CD4-positive, alpha-beta T cell treated with Interleukin-15 for 4 hours (primary cell): ENCODE measurements around the gene NPC1L1.

Experiments used
- DNase-seq: peaks from one replicate; pipeline ENCODE4 v3.0.0-alpha.2; 2020; ENCODE audit warnings: low spot score

The NPC1L1 gene, protein sequence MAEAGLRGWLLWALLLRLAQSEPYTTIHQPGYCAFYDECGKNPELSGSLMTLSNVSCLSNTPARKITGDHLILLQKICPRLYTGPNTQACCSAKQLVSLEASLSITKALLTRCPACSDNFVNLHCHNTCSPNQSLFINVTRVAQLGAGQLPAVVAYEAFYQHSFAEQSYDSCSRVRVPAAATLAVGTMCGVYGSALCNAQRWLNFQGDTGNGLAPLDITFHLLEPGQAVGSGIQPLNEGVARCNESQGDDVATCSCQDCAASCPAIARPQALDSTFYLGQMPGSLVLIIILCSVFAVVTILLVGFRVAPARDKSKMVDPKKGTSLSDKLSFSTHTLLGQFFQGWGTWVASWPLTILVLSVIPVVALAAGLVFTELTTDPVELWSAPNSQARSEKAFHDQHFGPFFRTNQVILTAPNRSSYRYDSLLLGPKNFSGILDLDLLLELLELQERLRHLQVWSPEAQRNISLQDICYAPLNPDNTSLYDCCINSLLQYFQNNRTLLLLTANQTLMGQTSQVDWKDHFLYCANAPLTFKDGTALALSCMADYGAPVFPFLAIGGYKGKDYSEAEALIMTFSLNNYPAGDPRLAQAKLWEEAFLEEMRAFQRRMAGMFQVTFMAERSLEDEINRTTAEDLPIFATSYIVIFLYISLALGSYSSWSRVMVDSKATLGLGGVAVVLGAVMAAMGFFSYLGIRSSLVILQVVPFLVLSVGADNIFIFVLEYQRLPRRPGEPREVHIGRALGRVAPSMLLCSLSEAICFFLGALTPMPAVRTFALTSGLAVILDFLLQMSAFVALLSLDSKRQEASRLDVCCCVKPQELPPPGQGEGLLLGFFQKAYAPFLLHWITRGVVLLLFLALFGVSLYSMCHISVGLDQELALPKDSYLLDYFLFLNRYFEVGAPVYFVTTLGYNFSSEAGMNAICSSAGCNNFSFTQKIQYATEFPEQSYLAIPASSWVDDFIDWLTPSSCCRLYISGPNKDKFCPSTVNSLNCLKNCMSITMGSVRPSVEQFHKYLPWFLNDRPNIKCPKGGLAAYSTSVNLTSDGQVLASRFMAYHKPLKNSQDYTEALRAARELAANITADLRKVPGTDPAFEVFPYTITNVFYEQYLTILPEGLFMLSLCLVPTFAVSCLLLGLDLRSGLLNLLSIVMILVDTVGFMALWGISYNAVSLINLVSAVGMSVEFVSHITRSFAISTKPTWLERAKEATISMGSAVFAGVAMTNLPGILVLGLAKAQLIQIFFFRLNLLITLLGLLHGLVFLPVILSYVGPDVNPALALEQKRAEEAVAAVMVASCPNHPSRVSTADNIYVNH (N-terminal part only)

GRCh38 chr7:44541028-44541869 lies at the start of gene NPC1L1:
Gene NPC1L1 (minus strand): TSS chr7:44541330. CDS start chr7:44541259, 71 bp downstream.
- DNase-seq, result no peak

GRCh38 chr7:44590910-44591309 lies 49.8 kb upstream of the NPC1L1 start:
- no peak for DNase-seq

- peak; percentile 78 for DNase-seq
Observed at GRCh38 chr7:44587843-44588711, 46.9 kb upstream of the NPC1L1 start.

DNA sequence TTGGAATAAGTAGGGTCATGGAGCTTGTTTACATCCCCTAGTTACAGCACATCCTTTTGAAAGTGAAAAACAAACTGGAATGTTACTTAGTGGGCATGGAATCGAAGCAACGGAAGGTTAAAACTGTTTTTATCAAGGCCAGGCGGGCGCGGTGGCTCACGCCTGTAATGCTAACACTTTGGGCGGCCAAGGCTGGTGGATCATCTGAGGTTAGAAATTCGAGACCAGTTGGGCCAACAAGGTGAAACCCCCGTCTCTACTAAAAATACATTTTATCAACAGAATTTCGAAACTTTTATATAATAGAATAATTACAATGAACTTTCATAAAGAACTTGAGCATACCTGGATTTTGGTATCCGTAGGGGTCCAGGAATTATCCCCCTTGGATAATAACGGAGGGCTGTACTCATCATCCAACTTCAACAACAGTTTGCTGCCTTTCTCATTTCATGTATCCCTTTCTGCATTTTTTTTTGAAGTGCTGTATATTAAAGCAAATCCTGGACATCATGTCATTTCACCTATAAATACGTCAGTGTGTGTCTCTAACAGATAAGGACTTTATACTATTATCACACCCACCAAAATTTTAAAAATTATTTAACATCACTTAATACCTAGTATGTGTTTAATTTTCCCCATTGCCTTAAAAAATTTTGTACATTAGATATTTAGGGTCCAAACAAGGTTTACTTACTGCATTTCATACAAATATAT lies 42.2 kb upstream of the NPC1L1 start:
- no peak for DNase-seq

DNA sequence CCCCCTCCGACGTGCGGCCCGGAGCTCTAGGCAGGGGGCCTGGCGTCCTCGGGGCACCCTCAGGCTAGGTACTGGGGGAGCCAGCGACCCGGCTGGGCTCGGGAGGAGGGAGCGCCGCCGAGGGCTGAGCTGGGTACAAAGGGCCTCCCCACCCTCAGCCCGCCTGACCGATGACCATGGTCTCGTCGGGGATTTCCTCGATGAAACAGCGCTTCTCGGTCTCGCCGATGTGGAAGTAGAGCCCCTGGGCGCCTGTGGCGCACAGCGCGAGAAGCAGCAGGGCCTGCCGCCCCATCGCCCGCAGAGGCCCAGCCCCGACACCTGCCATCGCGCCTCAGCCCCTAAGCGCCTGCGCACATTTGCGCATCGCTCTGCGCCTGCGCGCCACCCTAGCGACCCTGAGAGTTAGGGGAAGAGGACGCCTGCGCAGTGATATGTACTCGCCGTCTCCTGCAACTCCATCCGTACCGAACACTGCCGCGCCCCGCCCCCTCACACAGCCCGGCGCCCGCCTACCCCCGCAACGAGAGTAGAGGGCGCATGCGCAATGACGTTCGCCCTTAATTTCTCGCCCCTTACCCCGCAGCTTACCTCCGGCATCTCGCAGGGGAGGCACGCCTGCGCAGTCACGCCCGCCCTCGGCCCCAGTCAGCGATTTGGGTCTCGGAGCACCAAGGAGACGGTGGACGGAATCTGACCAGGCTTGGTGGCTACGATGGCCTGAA lies 40.9 kb upstream of the NPC1L1 start, which contains the start of gene TMED4:
TSS of gene TMED4 (minus strand) at position 353 of the 725 bp plus-strand sequence. CDS start at position 328, 25 bp downstream.
- DNase-seq, result peak; percentile 100

DNA sequence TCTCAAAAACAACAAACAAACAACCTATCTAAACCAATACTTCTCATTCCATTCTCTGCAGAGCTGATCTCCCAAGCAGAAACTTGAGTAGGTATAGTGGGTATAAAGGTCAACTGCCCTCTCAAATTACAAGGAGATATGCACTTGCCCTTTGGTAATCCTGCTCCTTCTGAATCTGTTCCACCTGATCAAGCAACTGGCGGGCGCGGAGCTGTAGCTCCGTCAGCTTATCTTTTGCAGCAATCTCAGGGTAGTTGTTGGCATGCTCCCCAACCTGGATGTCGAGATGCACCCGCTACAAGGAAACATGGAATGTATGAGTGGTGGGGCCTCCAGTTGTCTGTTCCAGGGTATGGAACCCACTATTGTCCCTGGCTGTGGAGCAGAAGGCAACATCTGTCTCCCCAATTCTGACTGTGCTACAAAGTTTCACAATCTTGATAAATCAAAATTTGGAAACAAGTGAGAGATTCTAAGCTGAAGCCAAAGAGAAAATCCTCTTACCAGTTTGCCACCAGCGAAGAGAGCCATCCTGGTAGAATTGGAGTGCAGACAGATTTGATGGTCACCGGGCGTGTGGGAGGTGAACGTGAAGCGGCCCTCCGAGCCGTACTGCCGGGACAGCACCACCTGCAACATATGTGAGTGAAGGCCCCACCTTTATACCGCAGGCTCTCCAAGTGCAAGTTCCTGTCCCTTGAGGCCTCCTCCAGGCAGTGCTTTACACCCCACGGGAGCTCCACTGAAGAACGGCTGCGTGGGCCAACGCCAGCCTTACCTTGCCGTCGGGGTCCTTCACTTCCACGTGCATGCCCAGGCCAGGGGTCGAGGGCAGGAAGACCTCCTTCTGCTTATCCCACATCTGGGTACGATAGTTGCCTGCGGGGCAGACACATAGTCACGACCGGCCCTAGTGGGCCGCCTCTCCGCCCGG lies 40.1 kb upstream of the NPC1L1 start:
- DNase-seq, result peak; percentile 44

GRCh38 chr7:44576228-44576627 lies 35.1 kb upstream of the NPC1L1 start:
- no peak for DNase-seq

- DNase-seq, result no peak
Observed at GRCh38 chr7:44575054-44575453, 33.9 kb upstream of the NPC1L1 start.

DNA sequence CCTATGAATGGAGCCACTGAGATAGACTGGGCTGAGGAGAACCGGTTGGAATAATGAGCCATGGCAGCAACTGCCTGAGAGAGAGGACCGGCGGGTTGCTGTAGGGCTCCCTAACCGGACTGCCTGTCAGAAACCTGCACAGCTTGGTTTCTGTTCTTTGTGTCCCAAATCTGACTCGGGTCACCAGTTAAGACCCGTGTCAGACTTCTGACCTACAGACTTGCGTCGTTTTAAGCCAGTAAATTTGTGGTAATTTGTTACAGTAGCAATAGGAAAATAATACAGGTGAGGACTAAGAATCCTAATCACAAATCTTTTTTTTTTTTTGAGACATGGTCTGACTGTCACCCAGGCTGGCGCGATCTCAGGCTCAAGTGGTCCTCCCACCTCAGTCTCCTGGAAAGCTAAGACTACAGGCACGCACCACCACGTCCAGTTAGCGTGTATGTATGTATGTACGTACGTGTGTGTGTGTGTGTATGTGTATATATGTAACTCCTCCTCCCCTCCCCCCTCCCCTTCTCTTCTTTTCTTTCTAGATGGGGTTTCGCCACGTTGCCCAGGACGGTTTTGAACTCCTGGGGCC lies 33.2 kb upstream of the NPC1L1 start:
- DNase-seq, result no peak

DNA sequence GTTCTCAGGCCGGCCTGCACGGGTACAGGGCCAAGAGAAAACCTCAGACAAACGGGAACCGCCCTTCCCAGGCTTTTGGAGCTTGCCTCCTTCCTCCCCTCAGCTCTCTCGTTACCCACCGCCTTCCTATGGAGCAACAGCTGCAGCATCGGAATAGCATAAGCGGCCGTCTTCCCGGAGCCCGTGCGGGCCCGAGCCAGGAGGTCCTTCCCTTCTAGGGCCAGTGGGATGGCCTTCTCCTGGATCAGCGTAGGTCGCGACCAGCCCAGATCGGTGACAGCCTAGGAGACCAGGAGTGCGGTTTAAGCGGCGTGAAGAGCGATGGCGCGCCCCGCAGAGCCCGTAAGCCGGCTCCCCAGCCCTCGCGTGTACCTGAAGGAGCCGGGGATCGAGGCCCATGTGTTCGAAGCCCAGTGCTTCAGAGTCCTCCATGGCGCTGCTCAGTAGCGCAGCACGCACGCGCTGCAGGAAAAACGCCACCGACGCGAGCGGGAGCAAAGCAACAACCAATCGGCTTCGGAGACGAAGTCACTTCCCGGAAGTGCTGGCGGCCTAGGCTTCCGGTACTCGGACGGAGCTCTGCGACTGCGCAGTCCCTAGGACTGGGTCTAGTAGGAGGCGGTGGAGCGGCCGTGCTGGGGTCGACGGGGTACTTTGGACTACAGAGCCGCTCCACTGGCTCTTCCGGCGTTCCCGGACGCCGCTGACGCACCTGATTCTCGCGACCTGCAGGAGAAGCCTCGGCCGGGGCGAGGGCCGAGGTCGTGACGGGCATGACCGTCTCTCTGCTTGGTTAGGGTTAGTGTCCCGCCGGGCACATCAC lies 32.5 kb upstream of the NPC1L1 start, which contains the start of gene DDX56:
TSS of gene DDX56 (minus strand) at position 445 of the 823 bp plus-strand sequence. CDS start at position 432, 13 bp downstream.
- DNase-seq, result peak; percentile 93

GRCh38 chr7:44572771-44573170 lies 31.6 kb upstream of the NPC1L1 start:
- no peak for DNase-seq

- no peak for DNase-seq
Observed at GRCh38 chr7:44569959-44570358, 28.8 kb upstream of the NPC1L1 start.

GRCh38 chr7:44568771-44569560 lies 27.8 kb upstream of the NPC1L1 start:
- no peak for DNase-seq

DNA sequence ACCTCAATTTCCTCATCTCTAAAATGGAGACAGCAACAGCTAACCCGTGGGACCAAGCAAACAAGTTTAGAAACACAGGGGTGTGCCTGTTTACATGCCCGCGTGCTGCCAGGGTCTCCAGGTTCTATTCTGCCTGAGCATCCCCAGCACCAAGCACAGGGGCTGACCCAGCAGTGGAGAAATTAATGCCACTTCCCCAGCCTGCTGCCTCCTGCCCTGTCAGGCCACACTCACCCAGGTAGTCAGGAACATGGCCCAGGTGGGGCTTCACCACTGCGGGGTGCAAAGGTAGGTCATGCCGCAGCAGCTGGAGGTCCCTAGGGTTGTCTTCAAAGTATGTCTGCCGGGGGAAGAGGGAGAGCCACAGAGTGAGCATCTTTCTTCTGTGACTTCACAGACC lies 26.8 kb upstream of the NPC1L1 start:
- DNase-seq, result no peak

- no peak for DNase-seq
Observed at GRCh38 chr7:44566680-44567079, 25.6 kb upstream of the NPC1L1 start.
